RWPE2 (cell line): ENCODE data around the gene CACNA1B.
A peak's percentile ranks its signal among the peaks of the same experiment; 100 is the strongest.

Experiments
- ATAC-seq: fragments of 200-7000 bp; cut with Tn5 transposase; 3 replicates; pipeline ENCODE4 v1.9.1; 2021; ENCODE audit warnings: low read depth
- DNase-seq: peaks from one replicate; pipeline ENCODE4 v3.0.0-alpha.2; 2020; ENCODE audit warnings: low spot score
- H3K27ac ChIP-seq: fragments of 450-650 bp; 2 replicates; pipeline ENCODE4 v1.5.1; 2017; ENCODE audit warnings: mild to moderate bottlenecking; ENCODE audit not compliant: poor library complexity, severe bottlenecking
- H3K27me3 ChIP-seq: fragments of 250-450 bp; sonication (Bioruptor Pico); 2 replicates; pipeline ENCODE4 v1.5.1; 2021; ENCODE audit warnings: mild to moderate bottlenecking, moderate library complexity; ENCODE audit not compliant: insufficient read depth, poor library complexity, severe bottlenecking
- H3K36me3 ChIP-seq: fragments of 250-450 bp; sonication (Bioruptor Pico); 2 replicates; pipeline ENCODE4 v1.5.1; 2020; ENCODE audit warnings: low read depth, mild to moderate bottlenecking, moderate library complexity
- H3K4me1 ChIP-seq: fragments of 250-450 bp; sonication (Bioruptor Pico); 2 replicates; pipeline ENCODE4 v1.5.1; 2021; ENCODE audit warnings: mild to moderate bottlenecking, moderate library complexity; ENCODE audit not compliant: insufficient read depth, poor library complexity, severe bottlenecking
- H3K4me3 ChIP-seq: fragments of 250-450 bp; sonication (Bioruptor Pico); 2 replicates; pipeline ENCODE4 v1.5.1; 2021; ENCODE audit warnings: mild to moderate bottlenecking, moderate library complexity; ENCODE audit not compliant: severe bottlenecking
- H3K9me3 ChIP-seq: fragments of 250-450 bp; sonication (Bioruptor Pico); 2 replicates; pipeline ENCODE4 v1.5.1; 2021; ENCODE audit warnings: mild to moderate bottlenecking, moderate library complexity; ENCODE audit not compliant: severe bottlenecking
- CTCF ChIP-seq: fragments of 450-650 bp; IDR thresholded peaks from one replicate; pipeline ENCODE4 v1.5.1; 2017; ENCODE audit warnings: mild to moderate bottlenecking, moderate library complexity; ENCODE audit not compliant: poor library complexity, severe bottlenecking

Gene CACNA1B

DNA sequence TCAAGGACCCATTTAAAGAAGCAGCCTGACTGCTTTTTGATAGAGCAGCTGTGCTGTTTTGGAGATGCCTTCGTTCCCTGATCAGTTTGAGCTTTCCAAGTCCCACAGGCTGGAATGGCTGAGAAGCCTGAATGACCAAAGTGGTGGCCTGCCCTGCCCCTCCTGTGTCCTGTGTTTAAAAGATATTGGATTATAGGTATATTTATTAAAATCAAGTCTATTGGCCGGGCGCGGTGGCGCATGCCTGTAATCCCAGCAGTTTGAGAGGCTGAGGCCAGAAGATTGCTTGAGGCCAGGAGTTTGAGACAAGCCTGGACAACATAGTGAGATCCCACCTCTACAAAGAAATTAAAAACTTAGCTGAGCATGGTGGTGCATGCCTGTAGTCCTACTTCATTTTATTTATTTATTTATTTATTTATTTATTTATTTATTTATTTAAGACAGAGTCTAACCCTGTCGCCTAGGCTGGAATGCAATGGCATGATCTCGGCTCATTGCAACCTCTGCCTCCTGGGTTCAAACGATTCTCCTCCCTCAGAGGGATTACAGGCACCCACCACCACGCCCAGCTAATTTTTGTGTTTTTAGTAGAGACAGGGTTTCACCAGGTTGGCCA lies 87.7 kb downstream of the CACNA1B start:
- no peak for ATAC-seq
- H3K4me3 ChIP-seq = no peak overlapping the region
- H3K27ac ChIP-seq = no peak overlapping the region
- DNase-seq = no peak
- no peaks in the 10 kb centered on the region for H3K36me3 ChIP-seq
- H3K9me3 ChIP-seq = no peaks in the 10 kb centered on the region
- no peaks in the 10 kb centered on the region for H3K27me3 ChIP-seq
- no peak for TF ChIP-seq CTCF
- no peaks in the 10 kb centered on the region for H3K4me1 ChIP-seq

- ATAC-seq = no peak
Measured at GRCh38 chr9:137967280-137967953, 89.8 kb downstream of the CACNA1B start.

GRCh38 chr9:137968235-137968634 lies 90.7 kb downstream of the CACNA1B start:
- DNase-seq (peak; percentile 36), ATAC-seq (no peak)
- Histone ChIP-seq H3K27me3 (no peaks in the 10 kb centered on the region), H3K9me3 (no peaks in the 10 kb centered on the region), H3K4me1 (no peaks in the 10 kb centered on the region), H3K4me3 (no peak overlapping the region), H3K27ac (no peak overlapping the region), H3K36me3 (no peaks in the 10 kb centered on the region)
- no peak for TF ChIP-seq CTCF

More at GRCh38 chr9:137967280-137967953, 89.8 kb downstream of the CACNA1B start:
- H3K36me3 ChIP-seq = no peaks in the 10 kb centered on the region
- no peaks in the 10 kb centered on the region for H3K4me1 ChIP-seq
- H3K27ac ChIP-seq = no peak overlapping the region
- H3K27me3 ChIP-seq = no peaks in the 10 kb centered on the region
- no peak overlapping the region for H3K4me3 ChIP-seq
- TF ChIP-seq CTCF = no peak
- H3K9me3 ChIP-seq = no peaks in the 10 kb centered on the region
- peak; percentile 26 for DNase-seq

- Histone ChIP-seq H3K27ac (no peak overlapping the region), H3K9me3 (no peaks in the 10 kb centered on the region), H3K4me3 (no peak overlapping the region), H3K27me3 (no peaks in the 10 kb centered on the region), H3K4me1 (no peaks in the 10 kb centered on the region), H3K36me3 (no peaks in the 10 kb centered on the region)
- no peak for TF ChIP-seq CTCF
- ATAC-seq (no peak), DNase-seq (peak; percentile 23)
Measured at GRCh38 chr9:137969008-137969407, 91.4 kb downstream of the CACNA1B start.

DNA sequence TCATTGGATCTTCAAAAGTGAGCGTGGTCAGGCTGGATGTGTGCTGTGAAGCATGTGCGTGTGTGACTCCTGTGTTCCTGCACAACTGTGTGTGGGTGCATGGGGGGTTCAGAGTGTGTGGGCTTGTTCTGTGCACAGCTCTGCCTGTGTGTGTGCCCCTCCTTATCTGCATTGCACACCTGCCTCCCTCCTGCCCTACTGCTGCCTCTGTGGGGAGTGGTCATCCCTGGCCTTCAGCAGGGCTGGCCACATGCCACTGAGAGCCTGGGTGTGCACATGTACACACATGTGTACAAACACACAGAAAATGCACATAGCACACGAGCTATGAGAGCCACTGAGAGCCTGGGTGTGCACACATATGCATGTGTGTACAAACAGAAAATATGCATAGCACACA lies 92.1 kb downstream of the CACNA1B start:
- H3K27ac ChIP-seq = no peak overlapping the region
- TF ChIP-seq CTCF = no peak
- no peaks in the 10 kb centered on the region for H3K36me3 ChIP-seq
- DNase-seq (peak; percentile 18), ATAC-seq (no peak)
- H3K9me3 ChIP-seq = no peaks in the 10 kb centered on the region
- no peaks in the 10 kb centered on the region for H3K27me3 ChIP-seq
- no peak overlapping the region for H3K4me3 ChIP-seq
- H3K4me1 ChIP-seq = no peaks in the 10 kb centered on the region
